ENCODE data around the gene CD6.

DNA sequence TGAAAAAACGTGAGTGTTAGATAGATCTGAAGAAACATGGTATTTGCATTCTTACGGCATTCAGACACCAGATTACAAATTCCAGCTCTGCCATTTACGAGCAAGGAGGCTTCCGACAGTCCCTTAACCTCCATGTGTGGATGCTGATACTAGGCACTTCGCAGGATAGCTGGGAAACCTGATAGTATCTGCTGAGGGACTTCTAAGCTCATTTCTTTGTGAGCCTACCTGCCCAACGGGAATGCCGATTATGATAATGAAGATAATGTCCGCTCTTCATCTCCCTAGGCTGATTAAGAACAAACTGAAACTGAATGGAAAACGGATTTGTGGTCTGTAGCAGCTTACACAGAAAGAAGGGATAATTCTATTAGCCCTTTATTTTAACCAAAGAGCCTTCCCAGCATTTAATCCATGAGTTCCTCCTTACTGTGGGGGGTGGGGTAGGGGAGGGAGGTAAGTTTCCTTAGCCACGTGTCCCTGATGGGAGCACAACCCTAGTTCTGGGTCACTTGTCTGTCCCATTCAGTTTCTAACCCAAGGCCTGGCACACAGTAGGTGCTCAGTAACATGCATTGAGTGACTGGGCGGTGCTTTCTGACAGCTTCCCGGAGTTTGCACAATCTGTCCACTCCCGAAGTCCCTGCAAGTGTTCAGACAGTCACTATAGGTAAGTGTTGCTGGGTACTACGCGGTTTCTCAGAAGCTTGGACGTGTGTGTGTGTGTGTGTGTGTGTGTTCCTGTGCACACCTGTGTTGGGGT is 39.2 kb downstream of the CD6 start:
- no peak for TF ChIP-seq POLR2A (IDR thresholded peaks at IDR 0.05)
- TF ChIP-seq, protein P1, sequence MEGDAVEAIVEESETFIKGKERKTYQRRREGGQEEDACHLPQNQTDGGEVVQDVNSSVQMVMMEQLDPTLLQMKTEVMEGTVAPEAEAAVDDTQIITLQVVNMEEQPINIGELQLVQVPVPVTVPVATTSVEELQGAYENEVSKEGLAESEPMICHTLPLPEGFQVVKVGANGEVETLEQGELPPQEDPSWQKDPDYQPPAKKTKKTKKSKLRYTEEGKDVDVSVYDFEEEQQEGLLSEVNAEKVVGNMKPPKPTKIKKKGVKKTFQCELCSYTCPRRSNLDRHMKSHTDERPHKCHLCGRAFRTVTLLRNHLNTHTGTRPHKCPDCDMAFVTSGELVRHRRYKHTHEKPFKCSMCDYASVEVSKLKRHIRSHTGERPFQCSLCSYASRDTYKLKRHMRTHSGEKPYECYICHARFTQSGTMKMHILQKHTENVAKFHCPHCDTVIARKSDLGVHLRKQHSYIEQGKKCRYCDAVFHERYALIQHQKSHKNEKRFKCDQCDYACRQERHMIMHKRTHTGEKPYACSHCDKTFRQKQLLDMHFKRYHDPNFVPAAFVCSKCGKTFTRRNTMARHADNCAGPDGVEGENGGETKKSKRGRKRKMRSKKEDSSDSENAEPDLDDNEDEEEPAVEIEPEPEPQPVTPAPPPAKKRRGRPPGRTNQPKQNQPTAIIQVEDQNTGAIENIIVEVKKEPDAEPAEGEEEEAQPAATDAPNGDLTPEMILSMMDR (IDR thresholded peaks at IDR 0.05): no peak
